Activated CD4-positive, alpha-beta T cell treated with anti-CD3 and anti-CD28 coated beads for 36 hours (primary cell): ENCODE measurements around the gene IFI27. TPM values are rescaled to one million over a fixed set of nuclear protein-coding genes. Genes with fewer than 3 reads are reported as not detected.
"Not testable (repeated sequence)": the region's sequence is repeated elsewhere in the genome, so short reads cannot be mapped to it uniquely, and the experiment has no call there.

Experiments used
- ATAC-seq: fragments of 200-7000 bp; cut with Tn5 transposase; one replicate; pipeline ENCODE4 v1.10.0; 2021; ENCODE audit warnings: mild to moderate bottlenecking, moderate library complexity
- CTCF ChIA-PET: fragments of 350-600 bp; sonication (Branson Sonifier 250); formaldehyde crosslinking; loops from one replicate; lab custom pipeline; 2021; ENCODE audit warnings: antibody characterized with exemption; lab: Charles Lee
- POLR2A ChIA-PET: fragments of 350-600 bp; sonication (Branson Sonifier 250); formaldehyde crosslinking; loops from one replicate; lab custom pipeline; 2021; ENCODE audit warnings: antibody characterized with exemption, inconsistent platforms; lab: Charles Lee
- DNase-seq: peaks from one replicate; pipeline ENCODE4 v3.0.0-alpha.2; 2020
- H3K27ac Mint-ChIP-seq: one replicate; pipeline ENCODE4 v1.8.0; 2021; ENCODE audit warnings: mixed read lengths
- H3K27me3 Mint-ChIP-seq: one replicate; pipeline ENCODE4 v1.8.0; 2021; ENCODE audit warnings: mixed read lengths
- H3K36me3 Mint-ChIP-seq: one replicate; pipeline ENCODE4 v1.8.0; 2021; ENCODE audit warnings: low read depth, mixed read lengths
- H3K4me1 Mint-ChIP-seq: one replicate; pipeline ENCODE4 v1.8.0; 2021; ENCODE audit warnings: mixed read lengths
- H3K4me3 Mint-ChIP-seq: one replicate; pipeline ENCODE4 v1.8.0; 2021; ENCODE audit warnings: mild to moderate bottlenecking, moderate library complexity, mixed read lengths
- H3K9me3 Mint-ChIP-seq: one replicate; pipeline ENCODE4 v1.8.0; 2021; ENCODE audit warnings: low read depth, mixed read lengths
- intact Hi-C, 2 experiments: fragments of 100-400 bp; cut with DNase I in 1 of 2; cut with micrococcal nuclease in 1 of 2; formaldehyde crosslinking; loops; one replicate each; pipeline versions ENCODE4 v1.14.2 to v1.15.1; 2022 to 2024; cut with DNase I, micrococcal nuclease
- total RNA-seq, 2 experiments: library from RNA; stranded (reverse); gene quantifications; one replicate each; pipeline ENCODE4 v1.2.3, GENCODE V29; 2021

Gene IFI27
- total RNA-seq, 2 experiments from 2014 or later = 3.0 to 3.1 TPM

DNA sequence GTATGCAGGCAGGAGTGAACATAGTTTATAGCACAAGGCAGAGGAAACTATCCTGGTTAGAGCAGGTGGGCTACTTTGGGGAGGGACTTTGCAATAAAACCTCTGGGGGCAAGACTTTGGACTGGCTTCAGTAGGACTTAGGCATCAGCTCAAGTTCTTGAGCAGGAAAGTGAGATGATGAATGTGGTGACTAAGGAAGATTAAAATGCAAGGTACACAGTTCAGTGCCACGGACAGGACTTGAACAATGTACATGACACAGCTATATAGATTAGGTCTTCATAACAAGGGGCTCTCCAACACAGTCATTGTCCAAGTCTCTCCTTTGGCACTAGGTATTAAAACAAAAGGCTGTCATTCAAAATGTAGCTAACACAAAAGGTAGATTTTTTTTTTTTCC, 42.1 kb downstream of the IFI27 start:
- POLR2A ChIA-PET = no interaction called here
- Mint-ChIP-seq H3K36me3 (no peaks in the 10 kb centered on the region), H3K27ac (no peak overlapping the region), H3K27me3 (peaks cover 6% of the 10 kb centered on the region), H3K4me3 (no peak overlapping the region), H3K9me3 (no peaks in the 10 kb centered on the region), H3K4me1 (peaks cover 14% of the 10 kb centered on the region)
- intact Hi-C loops = no loop called here
- CTCF ChIA-PET = interaction anchor here (1.1 to 2.7 kb wide), 2 partner anchors 10 to 16 kb away, joined by 4 to 12 read pairs; no protein-coding TSS in a partner anchor
- no peak for ATAC-seq
- no peak for DNase-seq

DNA sequence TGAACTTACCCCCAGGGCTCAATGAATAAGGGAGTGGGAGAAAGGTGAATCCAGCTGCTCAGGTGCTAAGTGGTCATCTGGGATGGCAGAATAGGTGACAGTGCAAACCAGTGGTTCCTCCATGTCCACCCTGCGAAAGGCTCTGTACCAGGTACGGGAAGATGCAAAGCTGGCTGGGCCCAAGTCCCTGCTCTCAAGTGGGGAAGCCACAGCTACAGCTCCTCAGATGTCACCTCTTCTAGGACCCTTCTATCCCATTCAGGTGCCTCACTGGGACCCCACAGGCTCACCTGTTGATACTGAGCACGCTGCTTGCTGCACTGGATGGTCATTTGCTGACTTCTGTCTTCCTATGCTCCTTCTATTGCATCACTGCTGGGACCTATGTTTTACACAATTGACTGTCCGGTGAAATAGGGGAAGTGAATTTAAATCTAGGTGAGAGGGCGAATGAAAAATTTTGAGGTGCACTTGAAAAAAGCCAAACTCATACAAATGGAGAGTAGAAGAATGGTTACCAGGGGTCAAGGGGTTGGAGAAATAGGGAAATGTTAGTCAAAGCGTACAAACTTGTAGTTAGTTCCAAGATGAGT, 43.3 kb downstream of the IFI27 start:
- Mint-ChIP-seq H3K4me1 (peaks cover 26% of the 10 kb centered on the region), H3K4me3 (no peak overlapping the region), H3K36me3 (no peaks in the 10 kb centered on the region), H3K27me3 (peaks cover 6% of the 10 kb centered on the region), H3K27ac (no peak overlapping the region), H3K9me3 (no peaks in the 10 kb centered on the region)
- CTCF ChIA-PET = interaction anchor here (1.0 to 2.7 kb wide), 2 partner anchors 17 to 22 kb away, joined by 3 to 12 read pairs; no protein-coding TSS in a partner anchor
- ATAC-seq (no peak), DNase-seq (no peak)
- POLR2A ChIA-PET = interaction anchor here (0.7 kb wide), 1 partner anchor 17 kb away, joined by 3 read pairs; no protein-coding TSS in a partner anchor
- intact Hi-C loops = no loop called here

DNA sequence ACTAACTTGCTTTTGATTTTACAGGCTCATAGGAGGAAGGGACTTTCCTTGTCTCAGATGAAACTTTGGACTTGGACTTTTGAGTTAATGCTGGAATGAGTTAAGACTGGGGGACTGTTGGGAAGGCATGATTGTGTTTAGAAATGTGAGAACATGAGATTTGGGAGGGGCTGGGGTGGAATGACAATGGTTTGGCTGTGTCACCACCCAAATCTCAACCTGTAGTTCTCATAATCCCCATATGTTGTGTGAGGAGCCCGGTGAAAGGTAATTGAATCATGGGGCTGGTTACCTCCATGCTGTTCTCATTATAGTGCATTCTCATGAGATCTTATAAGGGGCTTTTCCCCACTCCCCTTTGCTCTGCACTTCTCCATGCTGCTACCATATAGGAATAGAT, 45.6 kb downstream of the IFI27 start:
- H3K27me3 Mint-ChIP-seq, H3K36me3 Mint-ChIP-seq, H3K4me3 Mint-ChIP-seq, intact Hi-C loops, POLR2A ChIA-PET, H3K9me3 Mint-ChIP-seq, ATAC-seq, DNase-seq, H3K27ac Mint-ChIP-seq: not testable (repeated sequence)
- CTCF ChIA-PET = interaction anchor here (1.2 to 4.2 kb wide), 3 partner anchors 20 to 24 kb away, joined by 5 to 21 read pairs (median 12); no protein-coding TSS in a partner anchor
- peaks cover 41% of the 10 kb centered on the region for H3K4me1 Mint-ChIP-seq

DNA sequence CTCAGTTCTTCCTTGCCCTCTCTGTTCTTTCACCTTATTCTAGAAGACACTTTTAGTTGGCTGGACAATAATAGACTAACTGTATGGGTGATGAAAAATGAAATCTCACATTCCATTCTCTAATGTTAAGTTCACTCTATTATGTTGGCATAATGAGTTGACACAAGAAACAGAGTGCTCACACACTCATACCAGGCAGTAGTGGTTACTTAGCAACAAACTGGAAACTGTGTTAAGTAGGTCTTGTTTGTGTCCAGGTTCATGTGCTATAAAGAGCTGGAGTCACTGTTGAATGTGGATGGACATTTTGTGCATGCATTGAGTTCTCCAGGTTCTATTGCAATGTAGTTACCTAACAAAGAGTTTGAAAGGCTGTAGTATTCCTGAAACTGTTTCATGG, 46.7 kb downstream of the IFI27 start:
- ChIA-PET POLR2A (no interaction called here), CTCF (interaction anchor here (1.2 to 4.2 kb wide), 4 partner anchors 15 to 24 kb away, joined by 3 to 21 read pairs (median 8); no protein-coding TSS in a partner anchor)
- H3K27me3 Mint-ChIP-seq = peaks cover 2% of the 10 kb centered on the region

DNA sequence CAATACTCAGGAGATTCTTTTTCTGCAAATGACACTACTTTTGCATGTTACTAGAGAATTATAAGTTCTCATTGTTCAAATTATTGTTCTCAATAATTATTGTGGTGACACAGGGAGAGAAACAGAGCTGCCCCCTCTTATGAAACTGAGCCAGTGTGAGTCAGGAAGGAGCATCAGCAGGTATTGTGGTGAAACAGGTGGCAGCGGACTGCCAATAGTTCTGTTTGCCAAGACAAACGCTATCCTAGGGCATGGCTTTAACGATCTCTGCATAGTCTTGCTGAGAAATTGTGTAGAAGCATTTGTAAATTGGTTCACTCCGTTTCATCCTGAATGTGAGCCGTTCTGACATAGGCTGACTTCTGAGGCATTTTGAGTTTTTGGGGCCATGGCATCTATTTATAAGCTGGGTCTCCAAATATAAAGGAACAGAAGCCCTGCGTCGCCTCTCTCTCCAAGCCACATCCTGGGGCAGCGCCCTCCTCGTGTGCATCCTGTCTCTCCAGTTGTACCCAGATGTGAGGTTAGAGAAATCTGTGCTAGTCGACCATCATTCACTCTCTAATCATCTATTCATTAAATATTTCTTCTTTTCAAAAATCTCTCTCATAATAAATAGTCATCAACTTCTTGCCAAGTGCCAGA, 47.8 kb downstream of the IFI27 start:
- ATAC-seq (peak; percentile 65), DNase-seq (peak; percentile 54)
- intact Hi-C loops = no loop called here
- peaks cover 60% of the 10 kb centered on the region for H3K4me1 Mint-ChIP-seq
- no peak overlapping the region for H3K27ac Mint-ChIP-seq
- H3K4me3 Mint-ChIP-seq = no peak overlapping the region
- H3K36me3 Mint-ChIP-seq = no peaks in the 10 kb centered on the region
- ChIA-PET POLR2A (interaction anchor here (0.6 kb wide), 1 partner anchor 77 kb away, joined by 3 read pairs; the partner anchor contains the start of genes DDX24 and IFI27L1), CTCF (interaction anchor here (1.1 to 4.2 kb wide), 5 partner anchors 15 to 22 kb away, joined by 3 to 21 read pairs (median 4); no protein-coding TSS in a partner anchor)
- H3K9me3 Mint-ChIP-seq = no peaks in the 10 kb centered on the region
- H3K27me3 Mint-ChIP-seq = no peaks in the 10 kb centered on the region

More for the DNA sequence above, 46.7 kb downstream of the IFI27 start:
- intact Hi-C loops = no loop called here
- Mint-ChIP-seq H3K4me1 (peaks cover 50% of the 10 kb centered on the region), H3K27ac (no peak overlapping the region), H3K4me3 (no peak overlapping the region), H3K36me3 (no peaks in the 10 kb centered on the region), H3K9me3 (no peaks in the 10 kb centered on the region)
- ATAC-seq (peak; percentile 60), DNase-seq (no peak)

DNA sequence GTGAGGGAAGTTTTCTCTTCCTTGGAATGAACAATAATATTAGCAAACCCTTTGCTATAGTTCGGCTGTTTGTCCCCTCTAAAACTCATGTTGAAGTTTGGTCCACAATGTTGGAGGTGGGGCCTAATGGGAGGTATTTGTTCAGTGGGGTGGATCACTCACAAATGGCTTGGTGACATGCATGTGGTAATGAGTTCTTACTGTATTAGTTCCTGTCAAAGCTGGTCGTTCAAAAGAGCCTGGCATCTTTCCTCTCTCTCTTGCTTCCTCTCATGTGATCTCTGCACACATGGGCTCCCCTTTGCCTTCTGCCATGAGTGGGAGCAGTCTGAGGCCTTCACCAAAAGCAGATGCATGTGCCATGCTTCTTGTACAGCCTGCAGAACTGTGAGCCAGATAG, 50.5 kb downstream of the IFI27 start:
- peaks cover 73% of the 10 kb centered on the region for H3K4me1 Mint-ChIP-seq
- ATAC-seq = no peak
- ChIA-PET CTCF (interaction anchor here (1.2 to 3.1 kb wide), 3 partner anchors 14 to 29 kb away, joined by 3 to 12 read pairs (median 5); no protein-coding TSS in a partner anchor), POLR2A (no interaction called here)
- H3K27me3 Mint-ChIP-seq = no peaks in the 10 kb centered on the region
- no peak overlapping the region for H3K4me3 Mint-ChIP-seq
- peak overlapping the region; percentile 72 for H3K27ac Mint-ChIP-seq
- no peaks in the 10 kb centered on the region for H3K36me3 Mint-ChIP-seq
- intact Hi-C loops = no loop called here
- H3K9me3 Mint-ChIP-seq = no peaks in the 10 kb centered on the region
- DNase-seq = no peak

DNA sequence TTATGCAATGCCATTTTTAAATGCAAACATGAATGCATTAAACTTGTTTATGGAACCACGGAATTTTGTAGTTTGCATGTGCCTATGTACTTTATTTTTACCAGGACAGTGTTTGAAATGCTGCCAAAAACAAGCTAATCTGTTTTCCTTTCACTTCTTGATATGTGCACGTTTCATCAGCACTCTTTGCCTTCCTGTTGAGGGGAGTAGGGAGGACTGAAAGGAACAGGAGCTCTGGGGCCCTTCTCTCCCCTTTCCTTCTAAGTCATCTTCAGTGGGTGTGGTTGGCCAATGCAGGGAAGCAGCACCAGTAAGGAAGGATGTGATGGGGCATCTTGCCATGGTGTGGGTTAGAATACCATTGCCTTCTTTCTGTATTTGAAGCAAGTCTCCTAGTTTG, 51.4 kb downstream of the IFI27 start:
- Mint-ChIP-seq H3K4me1 (peaks cover 73% of the 10 kb centered on the region), H3K27me3 (no peaks in the 10 kb centered on the region), H3K27ac (peak overlapping the region; percentile 65), H3K4me3 (no peak overlapping the region), H3K36me3 (no peaks in the 10 kb centered on the region), H3K9me3 (no peaks in the 10 kb centered on the region)
- ChIA-PET CTCF (interaction anchor here (0.6 to 3.1 kb wide), 6 partner anchors 17 to 513 kb away, joined by 3 to 12 read pairs (median 4); no protein-coding TSS in a partner anchor), POLR2A (no interaction called here)
- intact Hi-C loops = no loop called here
- no peak for ATAC-seq
- DNase-seq = peak; percentile 24

DNA sequence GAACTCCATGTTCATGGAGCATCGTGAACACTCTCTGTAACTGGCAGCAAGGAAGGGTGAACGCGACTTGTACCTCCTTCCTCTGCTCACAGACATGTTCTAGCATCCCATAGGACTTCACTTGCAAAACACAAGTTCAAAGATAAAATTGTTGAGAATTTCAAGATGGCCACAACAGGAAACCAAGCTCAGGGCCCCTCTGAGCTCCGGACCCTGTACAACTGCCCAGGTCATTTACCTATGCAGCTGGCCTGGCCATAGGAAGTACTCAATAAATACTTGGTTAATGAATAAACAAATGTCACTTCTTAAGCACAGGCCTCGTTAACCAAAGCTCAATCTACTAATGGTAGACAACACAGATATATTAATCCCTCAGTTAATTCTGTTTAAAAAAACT, 51.9 kb downstream of the IFI27 start:
- intact Hi-C loops = no loop called here
- Mint-ChIP-seq H3K4me1 (peaks cover 69% of the 10 kb centered on the region), H3K27me3 (no peaks in the 10 kb centered on the region), H3K27ac (peak overlapping the region; percentile 65), H3K9me3 (no peaks in the 10 kb centered on the region), H3K4me3 (no peak overlapping the region), H3K36me3 (no peaks in the 10 kb centered on the region)
- CTCF ChIA-PET = interaction anchor here (0.6 to 3.1 kb wide), 7 partner anchors 17 to 513 kb away, joined by 3 to 12 read pairs (median 3); no protein-coding TSS in a partner anchor
- no peak for ATAC-seq
- no peak for DNase-seq
- POLR2A ChIA-PET = interaction anchor here (0.6 kb wide), 1 partner anchor 943 kb away, joined by 6 read pairs; no protein-coding TSS in a partner anchor

DNA sequence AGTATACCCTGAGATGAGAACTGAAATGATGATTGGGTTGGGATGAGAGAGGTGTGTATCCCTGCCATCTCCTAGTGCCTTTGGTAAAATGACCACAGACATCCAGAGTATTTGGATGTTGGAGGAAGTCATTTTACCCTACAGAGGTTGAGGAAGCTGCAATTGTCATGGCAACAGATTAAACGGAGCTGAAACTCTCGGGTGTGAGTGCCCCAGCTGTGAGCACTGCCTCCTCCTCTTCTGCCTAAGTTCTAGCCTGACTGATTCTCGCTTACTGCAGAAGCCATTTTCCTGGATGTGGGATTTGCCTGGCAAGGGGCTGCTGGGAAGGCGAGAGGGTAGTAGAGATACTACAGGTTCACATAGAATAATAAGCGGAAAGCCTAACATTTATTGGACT, 53.3 kb downstream of the IFI27 start:
- intact Hi-C loops = no loop called here
- CTCF ChIA-PET = interaction anchor here (0.7 to 1.5 kb wide), 5 partner anchors 10 to 181 kb away, joined by 3 to 5 read pairs (median 4); no protein-coding TSS in a partner anchor
- Mint-ChIP-seq H3K36me3 (no peaks in the 10 kb centered on the region), H3K4me3 (no peak overlapping the region), H3K9me3 (no peaks in the 10 kb centered on the region), H3K27me3 (no peaks in the 10 kb centered on the region), H3K4me1 (peaks cover 55% of the 10 kb centered on the region), H3K27ac (peak overlapping the region; percentile 40)
- peak; percentile 26 for DNase-seq
- peak; percentile 50 for ATAC-seq
- POLR2A ChIA-PET = no interaction called here

DNA sequence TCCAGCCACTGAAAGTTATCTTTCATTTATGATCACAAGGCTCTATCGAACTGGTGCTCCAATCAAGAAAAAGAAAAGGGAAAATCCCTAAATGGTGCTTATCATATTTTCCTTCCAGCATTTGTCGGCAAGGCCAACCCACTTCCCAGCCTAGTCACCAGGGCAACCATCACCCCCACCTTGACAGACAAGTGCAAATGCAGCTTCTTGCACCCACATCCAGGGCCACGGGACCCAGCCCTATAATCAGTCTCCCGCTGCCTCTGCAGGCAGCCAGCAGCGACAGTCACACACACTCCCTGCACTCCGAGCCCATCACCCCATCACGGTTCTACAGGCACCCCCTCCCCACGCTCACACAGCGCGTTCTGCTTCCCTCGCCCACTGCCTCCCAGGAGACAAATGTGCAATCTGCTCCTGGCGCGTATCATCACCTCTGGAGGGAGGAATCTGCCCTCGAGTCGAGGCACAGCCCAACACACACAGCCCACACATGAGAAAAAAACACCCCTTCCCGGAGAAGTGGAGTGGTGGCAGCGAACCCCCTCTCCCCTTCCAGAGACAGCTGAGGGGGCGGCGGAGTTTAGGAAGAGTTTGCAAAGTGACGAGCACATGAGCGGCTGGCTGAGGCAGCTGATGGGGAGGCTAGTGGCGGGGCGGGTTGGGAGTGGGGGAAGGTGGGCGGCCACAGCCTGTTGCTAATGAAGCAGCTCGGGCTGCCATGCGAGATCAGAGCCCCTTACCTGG, 54.3 kb downstream of the IFI27 start:
- Mint-ChIP-seq H3K4me3 (peak overlapping the region; percentile 38), H3K9me3 (no peaks in the 10 kb centered on the region), H3K4me1 (peaks cover 48% of the 10 kb centered on the region), H3K27me3 (no peaks in the 10 kb centered on the region), H3K27ac (peak overlapping the region; percentile 87), H3K36me3 (no peaks in the 10 kb centered on the region)
- intact Hi-C loops = no loop called here
- CTCF ChIA-PET = interaction anchor here (1.2 to 4.3 kb wide), 4 partner anchors 8 to 33 kb away, joined by 3 to 18 read pairs (median 4); no protein-coding TSS in a partner anchor
- POLR2A ChIA-PET = no interaction called here
- ATAC-seq (peak; percentile 87), DNase-seq (peak; percentile 78)

DNA sequence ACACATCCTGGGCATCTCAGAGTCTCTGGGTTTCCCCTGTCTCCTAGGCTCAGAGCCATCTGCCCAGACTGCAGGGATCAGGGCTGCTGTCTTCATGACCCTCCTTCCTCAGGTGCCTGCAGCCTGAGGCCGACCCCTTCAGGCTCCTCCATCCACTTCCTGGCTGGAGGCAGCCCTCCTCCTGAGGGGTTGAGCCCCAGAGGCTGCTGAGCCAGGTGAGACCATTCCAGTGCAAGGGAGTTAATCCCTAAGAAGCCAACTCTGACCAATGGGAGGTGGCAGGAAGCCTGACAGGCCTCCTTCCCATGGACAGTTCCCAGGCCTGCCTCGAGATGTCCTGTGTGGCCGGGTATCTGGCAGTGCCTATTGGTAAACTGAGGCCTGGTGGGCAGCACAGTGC, 55.2 kb downstream of the IFI27 start:
- H3K4me3 Mint-ChIP-seq = no peak overlapping the region
- intact Hi-C loops = no loop called here
- H3K27me3 Mint-ChIP-seq = no peaks in the 10 kb centered on the region
- ChIA-PET POLR2A (no interaction called here), CTCF (interaction anchor here (1.2 to 4.3 kb wide), 2 partner anchors 15 to 29 kb away, joined by 4 to 18 read pairs; no protein-coding TSS in a partner anchor)
- DNase-seq (no peak), ATAC-seq (no peak)
- H3K4me1 Mint-ChIP-seq = peaks cover 43% of the 10 kb centered on the region
- H3K27ac Mint-ChIP-seq = peak overlapping the region; percentile 47
- no peaks in the 10 kb centered on the region for H3K36me3 Mint-ChIP-seq
- H3K9me3 Mint-ChIP-seq = no peaks in the 10 kb centered on the region
